Liver (tissue), 4 donors: ENCODE data around the gene OR5K1. TPM values are rescaled to one million over a fixed set of nuclear protein-coding genes. Genes with fewer than 3 reads are reported as not detected.

Experiments
- polyA plus RNA-seq, 2 donors: library from polyadenylated mRNA; stranded (reverse) in 1 of 2; unstranded in 1 of 2; fragments of 200-250 nt in 1 of 2; fragments of >200 nt in 1 of 2; fragmentation: Nextera tagmentation in 1 of 2; extraction: Ambion mirVana in 1 of 2; gene quantifications; one replicate each; pipeline versions ENCODE4 v1.2.1 to v1.2.3, GENCODE V29; 2013 to 2015
- total RNA-seq, 2 donors: library from RNA; depleted of rRNA; stranded (reverse); fragments of >200 nt; gene quantifications; one replicate each; pipeline ENCODE4 v1.2.3, GENCODE V29; 2014
- donor health status: healthy.
- donor health status: healthy.
- donor health status: healthy.

The OR5K1 gene
- total and polyA plus RNA-seq, 4 donors, result not detected

Other genes with a start within 250 kb of the OR5K1 start
- gene OR5H6, start 199.0 kb upstream of the OR5K1 start, total RNA-seq, result not detected
- not detected for gene OR5H6, start 199.0 kb upstream of the OR5K1 start, polyA plus RNA-seq
- gene OR5H2, start 180.7 kb upstream of the OR5K1 start, total RNA-seq, result under 1 TPM in 1 of 2 donors, not detected in 1; 0.09 TPM
- not detected for gene OR5H2, start 180.7 kb upstream of the OR5K1 start, polyA plus RNA-seq
- not detected for gene OR5K4, start 109.3 kb upstream of the OR5K1 start, total RNA-seq
- not detected for gene OR5K4, start 109.3 kb upstream of the OR5K1 start, polyA plus RNA-seq
- gene OR5K3, start 72.5 kb upstream of the OR5K1 start, total RNA-seq, result not detected
- not detected for gene OR5K3, start 72.5 kb upstream of the OR5K1 start, polyA plus RNA-seq
- not detected for gene OR5K2, start 34.5 kb downstream of the OR5K1 start, total RNA-seq
- gene OR5K2, start 34.5 kb downstream of the OR5K1 start, polyA plus RNA-seq, result not detected
- 10 to 100 TPM; 42.6 to 55.5 TPM for gene CLDND1, start 59.7 kb downstream of the OR5K1 start, total RNA-seq
- gene CLDND1, start 59.7 kb downstream of the OR5K1 start, polyA plus RNA-seq, result 10 to 100 TPM; 21.8 to 31.5 TPM
- under 1 TPM in 1 of 2 donors, not detected in 1; 0.08 TPM for gene GPR15, start 68.8 kb downstream of the OR5K1 start, total RNA-seq
- under 1 TPM in 1 of 2 donors, not detected in 1; 0.10 TPM for gene GPR15, start 68.8 kb downstream of the OR5K1 start, polyA plus RNA-seq
- gene CPOX, start 130.4 kb downstream of the OR5K1 start, total RNA-seq, result 100 to 1,000 TPM in 1 of 2 donors, 10 to 100 TPM in 1; 18.2 to 280 TPM
- gene CPOX, start 130.4 kb downstream of the OR5K1 start, polyA plus RNA-seq, result 10 to 100 TPM in 1 of 2 donors, 1 to 10 TPM in 1; 8.8 to 14.3 TPM